DND-41 (cell line): Measurements from ENCODE around the gene PEPD.

ENCODE experiments used
- ATAC-seq: fragments of 200-7000 bp; cut with Tn5 transposase; 3 replicates; pipeline ENCODE4 v1.9.1; 2021; ENCODE audit warnings: low read depth; ENCODE audit not compliant: insufficient read depth
- DNase-seq: peaks from one replicate; pipeline ENCODE4 v3.0.0-alpha.2; 2020
- H2AFZ ChIP-seq: 2 replicates; pipeline ENCODE4 v1.6.0; 2012; ENCODE audit warnings: low read depth, low read length
- H3K27ac ChIP-seq: 2 replicates; pipeline ENCODE4 v1.5.1; 2012; ENCODE audit warnings: low read length, inconsistent platforms
- H3K27me3 ChIP-seq: fragments of 200-600 bp; sonication (generic); 2 replicates; pipeline ENCODE4 v1.6.0; 2012; ENCODE audit warnings: low read length, mild to moderate bottlenecking, inconsistent platforms; ENCODE audit not compliant: insufficient read depth, poor library complexity
- H3K36me3 ChIP-seq: 2 replicates; pipeline ENCODE4 v1.5.1; 2012; ENCODE audit warnings: low read length, inconsistent platforms; ENCODE audit not compliant: insufficient read depth
- H3K4me1 ChIP-seq: 2 replicates; pipeline ENCODE4 v1.5.1; 2012; ENCODE audit warnings: mild to moderate bottlenecking, low read length; ENCODE audit not compliant: insufficient read depth
- H3K4me2 ChIP-seq: 2 replicates; pipeline ENCODE4 v1.6.0; 2012; ENCODE audit warnings: mild to moderate bottlenecking, moderate library complexity, low read length, inconsistent platforms; ENCODE audit not compliant: insufficient read depth
- H3K4me3 ChIP-seq, 2 experiments: fragments of 200-600 bp in 1 of 2; shearing (Covaris generic) in 1 of 2; 2 replicates each; pipeline ENCODE4 v1.5.1; 2012 to 2016; ENCODE audit warnings: inconsistent platforms in 2 of 2, low read length in 2 of 2, mild to moderate bottlenecking in 2 of 2, low read depth in 1 of 2, moderate library complexity in 1 of 2
- H3K79me2 ChIP-seq: 2 replicates; pipeline ENCODE4 v1.6.0; 2012; ENCODE audit warnings: low read length, inconsistent platforms; ENCODE audit not compliant: insufficient read depth
- H3K9ac ChIP-seq: 2 replicates; pipeline ENCODE4 v1.6.0; 2012; ENCODE audit warnings: low read depth, mild to moderate bottlenecking, inconsistent platforms, low read length, moderate library complexity
- H3K9me3 ChIP-seq: 2 replicates; pipeline ENCODE4 v1.5.1; 2012; ENCODE audit warnings: low read length, moderate library complexity, mild to moderate bottlenecking, inconsistent platforms; ENCODE audit not compliant: insufficient read depth, severe bottlenecking
- H4K20me1 ChIP-seq: 2 replicates; pipeline ENCODE4 v1.6.0; 2012; ENCODE audit warnings: low read length; ENCODE audit not compliant: insufficient read depth
- EZH2 ChIP-seq: IDR thresholded peaks from 3 replicates; pipeline ENCODE4 v1.6.1; 2012; ENCODE audit warnings: borderline replicate concordance, low read depth, mild to moderate bottlenecking, moderate library complexity, low read length, inconsistent platforms; ENCODE audit not compliant: severe bottlenecking
- TF ChIP-seq, protein P1 (sequence below): IDR thresholded peaks from 2 replicates; pipeline ENCODE4 v1.5.1; 2012; ENCODE audit warnings: borderline replicate concordance, low read length, moderate library complexity, mild to moderate bottlenecking; ENCODE audit not compliant: poor library complexity, severe bottlenecking; ENCODE audit errors: extremely low read depth

PEPD gene

DNA sequence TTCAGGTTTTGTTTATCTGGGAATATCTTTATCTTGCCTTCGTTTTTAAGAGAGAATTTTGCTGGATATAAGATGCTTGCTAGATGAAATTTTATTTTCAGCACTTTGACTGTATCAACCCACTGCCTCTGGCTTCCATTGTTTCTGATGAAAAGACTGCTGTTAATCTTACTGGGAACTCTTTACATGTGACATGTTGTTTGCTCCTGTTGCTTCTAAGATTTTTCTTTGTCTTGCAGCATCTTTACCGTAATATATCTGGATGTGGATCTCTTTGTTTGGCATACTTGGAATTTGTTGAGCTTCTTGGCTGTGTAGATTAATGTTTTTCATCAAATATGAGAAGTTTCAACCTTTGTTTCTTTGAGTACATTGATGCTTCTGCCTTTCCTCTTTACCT, 166.1 kb downstream of the PEPD start:
- no peaks in the 10 kb centered on the region for H4K20me1 ChIP-seq
- no peaks in the 10 kb centered on the region for H3K79me2 ChIP-seq
- no peak overlapping the region for H3K9ac ChIP-seq
- no peak overlapping the region for H3K4me2 ChIP-seq
- no peak for TF ChIP-seq EZH2
- TF ChIP-seq, protein P1, sequence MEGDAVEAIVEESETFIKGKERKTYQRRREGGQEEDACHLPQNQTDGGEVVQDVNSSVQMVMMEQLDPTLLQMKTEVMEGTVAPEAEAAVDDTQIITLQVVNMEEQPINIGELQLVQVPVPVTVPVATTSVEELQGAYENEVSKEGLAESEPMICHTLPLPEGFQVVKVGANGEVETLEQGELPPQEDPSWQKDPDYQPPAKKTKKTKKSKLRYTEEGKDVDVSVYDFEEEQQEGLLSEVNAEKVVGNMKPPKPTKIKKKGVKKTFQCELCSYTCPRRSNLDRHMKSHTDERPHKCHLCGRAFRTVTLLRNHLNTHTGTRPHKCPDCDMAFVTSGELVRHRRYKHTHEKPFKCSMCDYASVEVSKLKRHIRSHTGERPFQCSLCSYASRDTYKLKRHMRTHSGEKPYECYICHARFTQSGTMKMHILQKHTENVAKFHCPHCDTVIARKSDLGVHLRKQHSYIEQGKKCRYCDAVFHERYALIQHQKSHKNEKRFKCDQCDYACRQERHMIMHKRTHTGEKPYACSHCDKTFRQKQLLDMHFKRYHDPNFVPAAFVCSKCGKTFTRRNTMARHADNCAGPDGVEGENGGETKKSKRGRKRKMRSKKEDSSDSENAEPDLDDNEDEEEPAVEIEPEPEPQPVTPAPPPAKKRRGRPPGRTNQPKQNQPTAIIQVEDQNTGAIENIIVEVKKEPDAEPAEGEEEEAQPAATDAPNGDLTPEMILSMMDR = no peak
- H3K4me3 ChIP-seq = no peak overlapping the region
- peaks cover 5% of the 10 kb centered on the region for H3K27me3 ChIP-seq
- H3K4me1 ChIP-seq = no peaks in the 10 kb centered on the region
- no peaks in the 10 kb centered on the region for H3K36me3 ChIP-seq
- no peak overlapping the region for H3K27ac ChIP-seq
- no peaks in the 10 kb centered on the region for H3K9me3 ChIP-seq
- no peak for ATAC-seq
- no peak overlapping the region for H2AFZ ChIP-seq
- no peak for DNase-seq

DNA sequence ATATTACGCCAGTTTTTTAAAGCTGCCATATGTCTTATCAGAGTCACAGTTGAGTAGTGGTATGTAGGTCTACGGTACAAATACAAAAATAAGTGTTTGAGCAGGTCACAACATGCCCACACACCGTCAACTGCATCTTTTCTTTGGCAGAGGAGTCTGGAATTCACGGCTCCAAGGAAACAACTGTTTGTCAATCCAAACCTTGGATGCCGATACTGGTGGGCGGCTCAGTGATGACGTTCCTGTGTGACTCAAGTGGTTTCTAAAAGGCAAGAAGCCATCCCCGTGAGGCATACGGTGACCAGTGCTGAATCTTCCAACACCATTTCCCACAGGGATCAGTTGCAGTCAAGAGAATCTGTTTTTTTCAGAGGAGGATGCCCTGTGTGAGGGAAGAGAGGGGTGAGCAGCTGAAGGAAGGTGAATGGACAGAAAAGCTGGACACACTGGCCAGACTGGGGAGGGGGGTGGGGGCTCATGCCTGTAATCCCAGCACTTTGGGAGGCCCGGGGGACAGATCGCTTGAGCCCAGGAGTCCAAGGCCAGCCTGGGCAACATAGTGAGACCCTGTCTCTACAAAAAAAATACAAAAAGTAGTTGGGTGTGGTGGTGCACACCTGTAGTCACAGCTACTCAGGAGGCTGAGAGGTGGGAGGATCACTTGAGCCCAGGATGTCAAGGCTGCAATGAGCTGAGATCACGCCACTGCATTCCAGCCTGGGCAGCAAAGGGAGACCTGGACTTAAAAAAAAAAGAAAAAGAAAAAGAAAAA, 170.9 kb downstream of the PEPD start:
- peaks cover 9% of the 10 kb centered on the region for H3K27me3 ChIP-seq
- H2AFZ ChIP-seq = no peak overlapping the region
- H3K4me3 ChIP-seq = no peak overlapping the region

DNA sequence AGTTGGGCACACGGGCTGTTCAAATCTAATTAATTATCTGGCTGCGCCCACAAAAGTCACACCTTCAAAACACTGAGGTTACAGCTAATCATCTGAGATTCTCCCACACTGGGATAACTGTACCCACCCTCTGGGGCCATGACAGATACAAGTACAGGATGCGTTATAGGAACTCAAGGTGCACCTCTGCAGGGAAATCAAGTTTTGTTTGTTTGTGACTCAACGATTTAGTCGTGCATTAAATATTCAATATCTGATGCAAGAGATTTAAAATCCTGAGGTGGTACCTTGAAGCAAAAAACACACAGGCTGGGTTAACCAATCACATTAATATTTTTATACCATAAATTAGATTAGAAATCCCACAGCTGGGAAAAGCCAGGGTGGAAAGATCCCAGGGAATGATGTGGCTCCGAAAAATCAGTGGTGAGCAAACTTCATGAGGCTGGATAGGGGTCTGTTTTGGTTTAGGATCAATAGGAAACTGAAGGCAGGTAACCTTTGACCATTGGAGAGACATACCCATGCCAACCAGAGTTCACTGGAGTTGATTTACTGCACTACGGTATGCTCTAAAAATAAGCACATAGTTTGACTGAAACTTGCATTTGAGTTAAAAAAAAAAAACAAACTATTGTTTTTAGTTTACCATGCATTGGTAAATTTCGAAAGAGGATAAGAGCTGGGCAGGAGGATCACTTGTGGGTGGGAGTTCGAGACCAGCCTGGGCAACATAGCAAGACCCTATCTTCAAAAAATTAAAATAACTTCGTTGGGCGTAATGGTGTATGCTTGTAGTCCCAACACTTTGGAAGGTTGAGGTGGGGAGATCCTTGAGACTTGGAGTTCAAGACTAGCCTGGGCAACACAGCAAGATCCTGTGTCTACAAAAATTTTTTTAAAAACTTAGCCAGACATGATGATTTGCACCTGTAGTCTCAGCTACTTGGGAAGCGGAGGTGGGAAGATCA, 172.0 kb downstream of the PEPD start:
- H3K9ac ChIP-seq = no peak overlapping the region
- ATAC-seq = no peak
- TF ChIP-seq EZH2 = no peak
- TF ChIP-seq, protein P1 = no peak

More for the DNA sequence above, 170.9 kb downstream of the PEPD start:
- H3K9ac ChIP-seq = no peak overlapping the region
- no peaks in the 10 kb centered on the region for H3K9me3 ChIP-seq
- H3K4me1 ChIP-seq = no peaks in the 10 kb centered on the region
- ATAC-seq = no peak
- no peak overlapping the region for H3K4me2 ChIP-seq
- no peaks in the 10 kb centered on the region for H3K36me3 ChIP-seq
- no peaks in the 10 kb centered on the region for H3K79me2 ChIP-seq
- H4K20me1 ChIP-seq = no peaks in the 10 kb centered on the region
- no peak for DNase-seq
- TF ChIP-seq EZH2 = no peak
- TF ChIP-seq, protein P1 = no peak
- no peak overlapping the region for H3K27ac ChIP-seq

More for the DNA sequence above, 172.0 kb downstream of the PEPD start:
- H3K79me2 ChIP-seq = no peaks in the 10 kb centered on the region
- no peaks in the 10 kb centered on the region for H3K9me3 ChIP-seq
- no peaks in the 10 kb centered on the region for H4K20me1 ChIP-seq
- no peak overlapping the region for H2AFZ ChIP-seq
- H3K27me3 ChIP-seq = peaks cover 15% of the 10 kb centered on the region
- no peak for DNase-seq
- no peaks in the 10 kb centered on the region for H3K4me1 ChIP-seq
- H3K4me2 ChIP-seq = no peak overlapping the region
- no peak overlapping the region for H3K4me3 ChIP-seq
- H3K27ac ChIP-seq = no peak overlapping the region
- no peaks in the 10 kb centered on the region for H3K36me3 ChIP-seq
